ENCODE measurements around the gene CABYR.
A peak's percentile ranks its signal among the peaks of the same experiment; 100 is the strongest.

GRCh38 chr18:24138789-24139616 is at the start of gene CABYR:
- peak in 2 of 4 donors; percentile 25 to 51 for TF ChIP-seq POLR2A (IDR thresholded peaks at IDR 0.05)
- no peak for TF ChIP-seq CTCF (IDR thresholded peaks at IDR 0.05)
